Activated T-cell treated with anti-CD3 and anti-CD28 coated beads, Interleukin-2, amount 50 U/mL, for 1 hour (primary cell): ENCODE data around the gene NKAIN2.
"Not testable (repeated sequence)": the region's sequence is repeated elsewhere in the genome, so short reads cannot be mapped to it uniquely, and the experiment has no call there.

Experiments used
- DNase-seq: peaks from one replicate; pipeline ENCODE4 v3.0.0-alpha.2; 2020

Gene NKAIN2

DNA sequence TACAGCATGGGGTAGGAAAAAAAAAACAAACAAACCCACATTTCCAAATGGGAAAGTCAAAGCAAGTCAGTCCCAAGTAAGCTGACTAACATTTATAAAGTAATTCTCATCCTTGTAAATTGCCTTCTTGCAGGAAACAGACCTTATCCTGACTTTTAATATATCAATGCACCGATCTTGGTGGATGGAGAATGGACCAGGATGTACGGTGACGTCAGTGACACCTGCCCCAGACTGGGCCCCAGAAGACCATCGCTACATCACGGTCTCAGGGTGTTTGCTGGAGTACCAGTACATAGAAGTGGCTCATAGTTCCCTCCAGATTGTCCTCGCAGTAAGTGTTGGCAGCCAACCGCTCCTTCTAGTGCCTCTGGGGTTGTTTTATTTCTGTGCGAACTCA is 854.4 kb downstream of the NKAIN2 start:
- no peak for DNase-seq

DNA sequence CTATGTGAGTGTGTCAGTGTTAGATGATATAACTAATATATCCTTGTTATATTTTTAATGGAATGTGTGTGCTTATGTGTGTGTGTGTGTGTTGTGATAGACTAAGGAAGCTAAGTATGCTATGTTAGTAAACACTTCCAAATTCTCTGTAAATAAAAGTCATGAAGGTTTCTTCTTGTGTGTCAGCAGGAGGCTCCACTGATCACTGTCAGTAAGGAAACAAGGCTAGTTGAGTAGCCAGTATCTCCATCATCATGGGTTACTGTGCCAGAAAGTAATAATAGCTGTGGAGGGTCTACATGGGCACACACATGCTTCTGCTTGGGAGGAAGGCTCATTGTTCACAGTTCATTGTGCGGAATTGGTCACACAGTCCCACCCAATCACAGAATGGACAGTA is 855.8 kb downstream of the NKAIN2 start:
- no peak for DNase-seq

DNA sequence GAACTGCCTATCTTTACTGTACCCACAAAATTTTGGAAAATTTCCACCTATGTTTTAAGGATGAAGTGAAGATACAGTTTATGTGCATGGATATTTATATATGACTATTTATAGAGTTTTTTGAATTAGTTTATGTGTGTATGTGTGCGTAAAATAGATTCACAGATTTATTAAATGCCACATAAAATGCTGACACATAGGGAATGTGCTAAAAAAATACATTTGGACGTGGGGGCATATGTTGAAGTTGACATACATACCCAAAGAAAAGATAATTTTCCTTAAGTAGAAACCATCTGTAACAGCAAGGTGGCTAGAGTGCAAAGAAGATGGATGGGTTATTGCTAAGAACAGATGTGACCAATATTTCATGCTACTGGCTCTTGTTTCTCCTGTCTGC is 856.5 kb downstream of the NKAIN2 start:
- DNase-seq, result no peak

DNA sequence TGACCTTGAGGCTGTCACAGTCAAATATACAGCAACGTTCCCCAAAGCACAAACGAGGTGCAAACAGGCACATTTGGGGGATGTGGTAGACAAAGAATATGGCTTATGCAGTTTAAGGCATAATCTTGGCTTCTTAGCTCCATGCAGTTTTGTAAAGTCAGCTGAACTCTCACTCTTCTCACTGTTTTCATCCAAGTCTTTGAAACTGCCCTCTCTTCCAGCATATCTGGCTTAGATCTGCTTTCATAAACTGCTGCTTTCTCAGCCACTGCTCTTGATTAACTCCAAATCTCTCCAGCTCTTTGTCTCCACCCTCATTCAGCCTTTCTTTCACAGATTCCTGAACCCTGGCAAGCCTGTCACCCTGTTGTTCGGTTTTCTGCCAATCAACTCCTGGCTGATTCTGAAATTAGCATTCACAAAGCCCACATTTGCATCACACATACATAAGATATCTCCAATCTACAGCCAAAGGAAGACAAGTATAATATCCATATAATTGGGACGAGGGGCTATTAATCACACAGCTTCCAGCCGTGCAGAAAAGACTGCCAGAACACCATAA is 857.5 kb downstream of the NKAIN2 start:
- DNase-seq, result no peak

DNA sequence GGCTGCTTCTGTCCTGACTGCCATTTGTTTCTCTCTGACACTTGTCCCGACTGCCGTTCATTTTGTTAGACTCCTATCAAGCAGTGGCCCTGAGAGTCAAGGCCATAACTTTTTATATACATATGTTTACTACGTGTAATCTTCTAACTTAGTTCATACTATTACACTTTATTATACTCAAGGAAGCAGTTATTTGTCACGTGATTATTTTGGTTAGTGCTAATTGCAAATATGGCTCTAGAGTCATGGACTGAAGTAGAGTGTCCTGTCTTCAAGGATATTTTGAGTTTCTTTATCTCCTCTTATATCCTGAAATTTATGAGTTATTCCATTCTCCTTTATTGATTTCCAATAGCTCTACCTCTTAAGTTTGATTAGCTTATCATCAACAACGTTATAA is 864.4 kb downstream of the NKAIN2 start:
- DNase-seq, result no peak

DNA sequence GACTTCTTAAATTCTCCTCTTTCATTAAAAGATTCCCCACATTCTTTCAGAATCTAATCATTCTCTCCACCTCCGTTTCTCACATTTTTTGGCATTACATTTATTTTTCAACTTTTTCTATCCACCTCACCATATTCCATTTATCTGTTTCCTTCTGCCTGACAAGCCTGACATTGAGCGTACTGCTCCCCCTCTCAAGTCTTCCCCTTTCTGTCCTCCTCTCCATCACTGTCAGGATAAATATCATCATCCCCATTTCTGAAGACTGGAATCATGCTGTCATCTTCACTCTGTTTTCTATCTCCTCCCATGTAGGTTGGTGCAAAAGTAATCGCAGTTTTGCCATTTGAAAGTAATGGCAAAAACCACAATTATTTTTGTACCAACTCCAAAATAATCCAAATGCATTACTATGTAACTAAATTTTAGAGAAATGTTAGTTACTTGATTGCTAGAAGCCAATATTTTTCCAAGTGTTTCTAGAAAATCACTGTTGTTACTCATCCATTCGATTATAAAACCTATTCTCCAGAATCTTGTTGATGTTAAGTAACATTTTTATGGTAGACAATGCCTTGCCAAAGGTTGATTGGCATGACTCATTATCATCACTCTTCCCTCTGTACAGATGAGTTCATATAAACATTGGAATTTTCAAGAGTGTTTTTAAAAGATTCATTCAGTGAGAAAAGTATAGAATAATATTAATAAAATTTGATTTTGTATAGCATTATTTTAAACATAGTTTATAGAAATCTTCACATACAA is 866.2 kb downstream of the NKAIN2 start:
- no peak for DNase-seq

DNA sequence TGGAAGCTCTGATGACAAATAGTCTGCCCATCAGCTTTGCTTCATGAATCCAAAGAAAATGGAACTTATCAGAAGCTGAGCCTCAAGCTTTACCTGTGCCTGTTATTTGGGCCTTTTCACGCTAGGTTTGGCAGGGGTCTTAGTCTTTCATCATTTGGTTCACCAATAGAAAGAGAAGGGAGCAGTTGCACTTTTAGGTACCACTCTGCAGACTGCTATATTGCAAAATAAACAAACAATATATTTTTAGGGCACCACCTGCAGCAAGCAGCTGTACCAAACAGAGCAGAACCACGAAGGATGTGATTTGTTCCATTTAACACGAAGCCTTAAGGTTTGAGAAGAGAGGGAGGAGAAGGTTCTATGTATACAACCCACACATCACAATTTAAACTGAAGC is 867.1 kb downstream of the NKAIN2 start:
- DNase-seq, result no peak

DNA sequence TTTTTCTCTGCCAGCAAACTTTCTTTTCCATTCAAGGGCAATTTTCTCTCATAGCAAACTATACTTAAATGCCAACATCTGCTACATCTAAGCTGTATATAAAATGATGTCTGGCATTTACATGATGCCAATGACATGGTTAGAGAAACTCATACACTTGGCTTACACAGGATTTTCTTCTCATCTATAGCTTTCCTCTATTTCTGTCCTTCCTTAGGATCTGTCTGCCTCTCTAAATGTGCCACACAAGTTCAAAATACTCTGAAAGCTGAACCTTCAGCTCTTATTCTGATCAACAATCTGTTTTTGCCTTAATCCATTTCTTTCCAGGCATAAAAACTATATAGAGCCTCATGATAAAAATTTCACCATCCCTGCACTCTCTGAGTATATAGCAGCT is 867.7 kb downstream of the NKAIN2 start:
- DNase-seq, result no peak

DNA sequence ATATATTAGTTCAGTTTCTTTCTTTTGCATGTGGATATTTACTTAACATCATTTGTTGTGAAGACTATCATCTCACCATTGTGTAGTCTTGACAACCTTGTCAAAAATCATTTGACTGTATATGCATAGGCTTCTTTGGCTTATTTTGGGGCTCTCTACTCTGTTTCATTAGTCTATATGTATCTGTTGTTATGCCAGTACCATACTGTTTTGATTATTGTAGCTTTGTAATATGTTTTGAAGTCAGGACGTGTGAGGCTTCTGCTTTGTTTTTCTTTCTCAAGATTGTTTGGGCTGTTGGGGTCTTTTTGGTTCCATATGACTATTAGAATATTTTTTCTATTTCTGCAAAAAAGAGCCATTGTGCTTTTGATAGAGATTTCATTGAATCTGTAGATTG is 870.4 kb downstream of the NKAIN2 start:
- no peak for DNase-seq

DNA sequence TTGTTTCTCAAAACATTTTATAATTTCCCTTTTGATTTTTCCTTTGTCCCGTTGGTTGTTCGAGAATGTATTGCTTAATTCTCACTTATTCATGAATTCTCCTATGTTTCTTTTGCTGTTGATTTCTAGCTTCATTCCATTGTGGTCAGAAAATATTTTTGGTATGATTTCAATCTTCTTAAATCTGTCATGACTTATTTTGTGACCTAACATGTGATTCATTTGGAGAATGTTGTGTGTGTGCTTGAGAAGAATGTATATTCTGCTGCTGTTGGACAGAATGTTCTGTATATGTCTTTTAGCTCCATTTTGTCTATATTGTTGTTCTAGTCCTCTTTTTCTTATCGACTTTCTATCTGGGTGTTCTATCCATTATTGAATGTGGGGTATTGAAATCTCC is 872.4 kb downstream of the NKAIN2 start:
- DNase-seq, result no peak

DNA sequence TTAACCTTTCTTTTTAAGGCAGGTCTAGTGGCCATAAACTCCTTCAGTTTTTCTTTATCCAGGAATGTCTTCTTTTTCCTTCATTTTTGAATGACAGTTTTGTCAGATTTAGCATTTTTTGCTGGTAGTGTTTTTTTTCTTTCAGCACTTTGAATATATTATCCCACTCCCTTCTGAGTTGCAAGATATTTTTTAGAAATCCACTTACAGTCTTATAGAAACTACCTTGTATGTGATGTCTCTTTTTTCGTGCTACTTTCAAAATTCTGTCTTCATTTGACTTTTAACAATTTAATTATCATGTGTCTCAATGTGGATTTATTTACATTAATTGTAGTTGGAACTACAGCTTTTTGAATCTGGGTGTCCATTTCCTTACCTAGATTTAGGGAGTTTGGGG is 874.2 kb downstream of the NKAIN2 start:
- DNase-seq, result no peak

DNA sequence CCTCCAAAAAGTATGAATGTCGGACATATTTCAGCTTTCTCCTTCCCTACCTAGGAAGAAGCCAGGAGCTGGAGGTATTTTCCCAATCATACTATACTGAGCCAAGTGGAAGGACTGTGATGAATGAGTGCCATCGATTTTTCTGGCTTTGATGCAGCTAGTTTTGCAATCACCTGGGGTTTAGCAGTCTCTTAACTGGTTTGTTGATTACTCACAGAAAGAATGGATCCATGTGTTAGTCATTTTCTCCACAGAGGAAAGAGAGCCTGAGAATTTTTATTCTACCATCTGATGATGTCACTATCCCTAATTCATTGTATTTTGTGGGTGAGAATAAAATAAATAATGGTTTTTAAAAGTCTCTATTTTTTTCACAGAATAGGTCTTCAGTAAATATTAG is 875.7 kb downstream of the NKAIN2 start:
- DNase-seq, result no peak

DNA sequence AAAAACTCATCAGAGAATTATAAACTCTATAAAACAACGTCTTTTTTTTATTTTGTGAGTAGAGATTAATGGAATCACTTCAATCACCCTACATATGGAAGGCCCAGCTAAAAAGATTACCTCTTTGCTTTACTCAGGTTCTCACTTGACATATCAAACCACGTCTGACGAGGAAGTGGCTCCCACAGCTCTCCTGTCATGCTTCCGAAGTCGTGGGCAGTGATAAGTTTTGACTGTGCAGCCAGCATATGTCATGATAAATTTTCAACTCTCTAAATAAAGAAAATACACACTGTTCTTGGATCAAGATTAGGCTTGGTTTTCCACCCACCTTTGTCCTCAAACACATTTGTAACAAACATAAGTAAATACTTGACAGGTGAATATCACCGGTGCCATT is 879.1 kb downstream of the NKAIN2 start:
- DNase-seq, result no peak

DNA sequence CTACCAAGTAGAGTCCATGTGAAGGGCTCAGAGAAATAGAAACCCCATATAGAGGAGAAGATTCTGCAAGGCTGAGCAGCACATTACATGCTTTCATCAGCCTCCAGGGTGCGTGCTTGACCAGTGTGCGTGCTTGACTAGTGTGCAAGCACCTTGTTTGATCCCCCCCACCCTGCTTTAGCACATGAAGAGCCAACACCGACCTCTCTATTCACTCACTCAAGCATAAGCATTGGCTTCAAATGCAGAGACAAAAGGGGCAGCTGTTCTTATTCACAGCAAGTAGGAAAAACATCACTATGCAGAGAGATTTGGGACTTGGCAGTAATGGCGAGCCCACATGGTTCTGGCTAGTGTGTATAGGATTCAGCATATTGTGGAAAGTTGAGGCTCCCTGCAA is 879.8 kb downstream of the NKAIN2 start:
- DNase-seq, result no peak

DNA sequence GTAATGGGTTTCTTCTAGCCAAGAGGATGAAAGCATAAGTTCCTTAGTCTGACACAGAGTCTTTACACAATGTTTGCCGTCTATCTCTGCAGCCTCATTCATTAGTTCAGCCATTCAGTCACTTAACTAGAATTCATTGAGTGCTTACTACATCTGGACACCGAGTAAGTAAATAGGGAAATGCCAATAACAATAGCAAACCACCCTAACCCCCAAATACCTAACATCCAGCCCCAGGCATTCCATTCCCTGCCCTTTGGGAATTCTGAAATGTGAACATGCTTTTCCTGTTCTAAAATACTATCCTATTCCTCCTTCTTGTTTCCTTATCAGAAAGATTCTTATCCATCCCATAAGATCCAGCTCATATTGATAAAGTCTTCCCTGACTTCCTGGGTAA is 881.0 kb downstream of the NKAIN2 start:
- DNase-seq, result no peak

DNA sequence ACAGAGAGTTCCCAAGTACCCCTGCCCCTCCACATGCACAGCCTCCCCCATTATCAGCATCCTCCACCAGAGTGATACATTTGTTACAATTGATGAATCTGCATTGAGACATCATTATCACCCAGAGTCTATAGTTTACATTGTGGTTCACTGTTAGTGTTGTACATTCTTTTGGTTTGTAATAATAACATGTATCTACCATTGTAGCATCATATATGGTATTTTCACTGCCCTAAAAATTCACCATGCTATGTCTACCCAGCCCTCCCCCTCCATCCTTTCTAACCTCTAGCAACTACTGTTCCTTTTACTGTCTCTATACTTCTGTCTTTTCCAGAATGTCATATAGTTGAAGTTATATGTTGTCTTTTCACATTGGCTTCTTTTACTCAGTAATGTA is 884.7 kb downstream of the NKAIN2 start:
- no peak for DNase-seq

DNA sequence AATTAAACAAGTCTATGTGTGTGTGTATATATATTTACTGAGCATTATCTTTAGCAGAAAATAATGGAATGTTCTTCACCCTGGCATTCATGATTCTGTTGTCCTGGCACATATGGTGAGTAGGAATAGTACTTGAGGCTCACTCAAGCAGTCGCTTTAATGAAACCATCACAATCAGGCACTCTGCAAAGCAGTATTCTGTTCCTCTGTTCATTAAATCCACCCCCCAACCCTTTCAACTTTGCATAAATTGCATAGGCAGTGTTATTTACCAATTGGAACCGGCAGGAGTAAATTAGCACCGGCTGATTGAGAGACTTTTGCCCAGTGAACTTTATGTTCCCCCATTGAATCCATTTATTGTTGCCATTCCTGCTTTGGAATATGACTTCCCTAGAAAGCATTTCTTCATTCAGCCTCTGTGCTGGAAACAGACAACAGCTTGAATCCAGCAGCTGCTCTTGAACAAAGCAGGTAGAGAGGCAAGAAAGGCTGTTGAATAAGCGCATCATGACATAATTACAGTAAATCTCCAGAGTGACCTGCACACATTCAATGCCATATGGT is 890.6 kb downstream of the NKAIN2 start:
- DNase-seq, result no peak

DNA sequence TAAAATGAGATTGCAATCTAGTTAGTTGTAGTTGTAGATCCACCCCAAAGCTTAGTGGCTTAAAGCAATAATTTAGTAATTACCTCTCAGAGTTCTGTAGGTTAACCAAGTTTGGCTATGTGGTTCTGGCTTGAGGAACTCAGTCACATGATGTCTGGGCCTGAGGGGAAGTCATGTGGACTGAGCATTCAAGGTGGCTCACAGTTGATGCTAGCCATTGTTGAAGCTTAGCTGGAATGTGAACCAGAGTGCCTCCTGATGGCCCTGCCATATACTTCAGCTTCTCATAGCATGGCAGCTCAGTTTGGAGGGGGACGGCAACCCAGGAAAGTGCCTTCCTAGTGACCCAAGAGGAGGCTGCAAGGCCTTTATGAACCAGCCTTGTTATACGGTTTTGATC is 895.4 kb downstream of the NKAIN2 start:
- DNase-seq, result no peak

DNA sequence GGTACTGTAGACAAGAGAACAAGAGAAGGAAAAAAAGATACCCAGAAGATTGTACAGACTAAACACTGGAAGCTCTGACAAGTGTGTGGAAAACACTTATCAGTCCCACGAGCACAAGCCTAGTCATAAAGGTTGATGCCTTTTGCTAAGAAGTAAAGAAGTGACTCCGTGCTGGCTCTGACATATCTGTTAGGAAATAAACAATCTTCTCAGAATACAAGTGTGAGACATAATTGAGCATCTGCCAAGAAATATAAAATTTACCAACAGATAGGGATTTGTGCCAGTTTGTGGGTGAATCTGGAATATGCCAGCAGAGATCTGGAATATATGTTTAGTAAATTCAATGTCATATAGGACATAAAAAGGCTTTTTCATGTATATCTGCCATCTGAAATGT is 899.9 kb downstream of the NKAIN2 start:
- DNase-seq, result no peak

DNA sequence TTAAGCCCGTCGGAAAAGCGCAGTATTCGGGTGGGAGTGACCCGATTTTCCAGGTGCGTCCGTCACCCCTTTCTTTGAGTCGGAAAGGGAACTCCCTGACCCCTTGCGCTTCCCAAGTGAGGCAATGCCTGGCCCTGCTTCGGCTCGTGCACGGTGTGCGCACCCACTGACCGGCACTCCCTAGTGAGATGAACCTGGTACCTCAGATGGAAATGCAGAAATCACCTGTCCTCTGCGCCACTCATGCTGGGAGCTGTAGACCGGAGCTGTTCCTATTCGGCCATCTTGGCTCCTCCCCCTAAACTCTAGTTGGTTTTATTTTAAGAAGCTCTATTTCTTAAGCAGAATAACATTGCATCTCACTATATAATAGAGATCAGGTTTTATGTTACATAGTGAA is 908.9 kb downstream of the NKAIN2 start:
- DNase-seq, result not testable (repeated sequence)

DNA sequence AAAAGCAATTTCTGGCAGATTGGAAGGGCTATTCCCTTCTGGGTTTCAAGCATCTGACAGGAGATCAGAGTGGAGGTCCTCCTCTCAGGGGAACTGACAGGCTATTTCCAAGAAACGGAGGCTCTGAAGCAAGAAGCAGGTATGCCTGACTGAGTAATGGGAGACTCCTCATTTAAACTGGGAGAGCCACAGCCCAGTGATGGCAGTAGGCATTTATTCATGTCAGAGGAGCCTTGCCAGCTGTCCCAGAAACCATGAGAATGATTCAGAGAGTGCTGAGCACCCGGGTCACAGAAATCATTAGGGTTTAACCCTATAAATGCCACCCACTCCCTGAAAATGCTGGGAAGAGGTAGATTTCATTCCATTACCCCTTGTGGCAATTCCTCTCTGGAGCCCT is 911.1 kb downstream of the NKAIN2 start:
- DNase-seq, result no peak

DNA sequence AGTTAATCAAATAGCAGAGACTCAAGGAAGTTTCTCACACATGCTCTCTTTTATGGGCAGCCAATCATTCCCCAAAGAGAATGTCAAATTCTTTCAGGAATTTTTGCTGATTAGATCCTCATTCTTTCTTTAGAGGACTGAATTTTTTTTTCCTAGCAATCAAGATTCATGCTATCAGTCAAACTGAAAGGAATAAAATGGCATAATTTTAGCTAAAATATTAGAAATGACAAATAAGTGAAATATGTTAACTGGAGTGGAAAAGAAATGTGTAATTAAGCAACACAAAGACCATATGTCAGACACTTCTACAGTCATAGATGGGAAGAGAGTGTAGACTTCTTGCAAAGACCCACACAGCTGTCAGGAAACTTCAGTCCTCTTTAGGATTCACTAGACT is 916.2 kb downstream of the NKAIN2 start:
- no peak for DNase-seq

DNA sequence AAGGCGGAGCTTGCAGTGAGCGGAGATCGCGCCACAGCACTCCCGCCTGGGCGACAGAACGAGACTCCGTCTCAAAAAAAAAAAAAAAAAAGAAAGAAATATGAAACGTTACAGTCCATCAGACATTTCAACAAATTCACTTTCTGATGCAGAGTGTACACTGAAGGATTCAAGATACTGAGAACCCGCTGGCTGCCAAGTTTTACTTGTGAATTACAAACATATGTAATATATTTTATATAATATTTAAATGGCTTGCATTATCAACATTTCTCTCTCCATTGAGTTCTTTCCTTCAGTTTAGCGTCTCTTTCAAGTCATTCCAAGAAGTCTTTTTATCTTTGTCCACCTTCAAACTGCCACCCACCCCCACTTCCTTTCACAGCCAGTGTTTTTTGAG is 917.7 kb downstream of the NKAIN2 start:
- DNase-seq, result no peak

DNA sequence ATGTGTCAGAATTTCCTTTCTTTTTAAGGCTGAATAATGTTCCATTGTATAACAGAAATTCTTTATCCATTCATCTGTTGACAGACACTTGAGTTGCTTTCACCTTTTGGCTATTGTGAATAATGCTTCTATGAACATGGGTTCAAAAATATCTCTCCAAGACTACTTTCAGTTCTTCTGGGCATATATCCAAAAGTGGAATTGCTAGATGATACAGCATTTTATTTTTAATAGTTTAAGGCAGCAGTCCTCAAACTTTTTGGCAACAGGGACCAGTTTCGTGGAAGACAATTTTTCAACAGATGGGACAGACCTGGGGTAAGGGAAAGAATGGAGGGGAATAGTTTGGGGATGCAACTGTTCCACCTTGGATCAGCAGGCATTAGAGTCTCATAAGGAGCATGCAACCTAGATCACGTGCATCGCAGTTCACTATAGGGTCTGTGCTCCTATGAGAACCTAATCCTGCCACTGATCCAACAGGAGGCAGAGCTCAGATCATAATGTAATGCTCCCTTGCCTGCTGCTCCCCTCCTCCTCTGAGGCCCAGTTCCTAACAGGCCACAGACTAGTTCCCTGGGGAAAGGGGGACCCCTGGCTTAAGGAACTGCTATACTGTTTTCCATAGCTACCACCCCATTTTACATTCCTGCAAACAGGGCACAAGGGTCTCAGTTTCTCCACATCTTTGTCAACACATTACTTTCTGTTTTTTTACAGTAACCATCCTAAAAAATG is 918.6 kb downstream of the NKAIN2 start:
- no peak for DNase-seq
